CD4-positive, alpha-beta T cell (primary cell): ENCODE data around the gene LAPTM5. TPM values are rescaled to one million over a fixed set of nuclear protein-coding genes. Genes with fewer than 3 reads are reported as not detected.

ENCODE experiments used
- ATAC-seq: fragments of 200-7000 bp; cut with Tn5 transposase; one replicate; pipeline ENCODE4 v1.10.0; 2022; ENCODE audit warnings: mild to moderate bottlenecking; ENCODE audit not compliant: poor library complexity
- CTCF ChIA-PET: fragments of 350-600 bp; sonication (Branson Sonifier 250); formaldehyde crosslinking; loops from one replicate; lab custom pipeline; 2021; ENCODE audit warnings: antibody characterized with exemption, inconsistent platforms; lab: Charles Lee
- POLR2A ChIA-PET: fragments of 350-600 bp; sonication (Branson Sonifier 250); formaldehyde crosslinking; loops from one replicate; lab custom pipeline; 2021; ENCODE audit warnings: antibody characterized with exemption, inconsistent platforms; lab: Charles Lee
- DNase-seq, 14 experiments: peaks; one replicate each; pipeline ENCODE4 v3.0.0-alpha.2; 2013 to 2020; ENCODE audit warnings: mixed read lengths in 2 of 14
- H3K27ac ChIP-seq, 2 donors: one replicate each; pipeline versions ENCODE4 v1.5.1 to v1.7.0; 2013; ENCODE audit warnings: low read length in 2 of 2, low read depth in 1 of 2, mild to moderate bottlenecking in 1 of 2
- H3K27me3 ChIP-seq, 2 experiments: 1 replicate in 1 of 2; 2 replicates in 1 of 2; pipeline versions ENCODE4 v1.6.1 to v1.7.0; 2013; ENCODE audit warnings: low read length in 2 of 2, control low read depth in 1 of 2, mild to moderate bottlenecking in 1 of 2, moderate library complexity in 1 of 2; ENCODE audit not compliant: insufficient read depth in 2 of 2, control insufficient read depth in 1 of 2
- H3K36me3 ChIP-seq: one replicate; pipeline ENCODE4 v1.6.1; 2013; ENCODE audit warnings: low read length, control low read depth; ENCODE audit not compliant: insufficient read depth
- H3K4me1 ChIP-seq: one replicate; pipeline ENCODE4 v1.6.1; 2013; ENCODE audit warnings: low read length, control low read depth; ENCODE audit not compliant: insufficient read depth
- H3K4me3 ChIP-seq: one replicate; pipeline ENCODE4 v1.5.1; 2013; ENCODE audit warnings: mild to moderate bottlenecking, low read length, moderate library complexity
- H3K9me3 ChIP-seq, 2 experiments: 1 replicate in 1 of 2; 2 replicates in 1 of 2; pipeline versions ENCODE4 v1.6.1 to v1.7.0; 2013; ENCODE audit warnings: low read length in 2 of 2, mild to moderate bottlenecking in 2 of 2, control low read depth in 1 of 2, moderate library complexity in 1 of 2; ENCODE audit not compliant: control insufficient read depth in 1 of 2, insufficient read depth in 1 of 2
- H3K27ac Mint-ChIP-seq: one replicate; pipeline ENCODE4 v1.8.0; 2020; ENCODE audit warnings: mixed read lengths
- H3K27me3 Mint-ChIP-seq: one replicate; pipeline ENCODE4 v1.8.0; 2021; ENCODE audit warnings: mixed read lengths
- H3K36me3 Mint-ChIP-seq: one replicate; pipeline ENCODE4 v1.8.0; 2021; ENCODE audit warnings: low read depth, mixed read lengths
- H3K4me1 Mint-ChIP-seq: one replicate; pipeline ENCODE4 v1.8.0; 2021; ENCODE audit warnings: low read depth, mixed read lengths
- H3K4me3 Mint-ChIP-seq: one replicate; pipeline ENCODE4 v1.8.0; 2020; ENCODE audit warnings: mild to moderate bottlenecking, mixed read lengths
- H3K9me3 Mint-ChIP-seq: one replicate; pipeline ENCODE4 v1.8.0; 2020; ENCODE audit warnings: mixed read lengths
- intact Hi-C, 2 experiments: fragments of 100-400 bp; cut with DNase I in 1 of 2; cut with micrococcal nuclease in 1 of 2; formaldehyde crosslinking; loops; one replicate each; pipeline versions ENCODE4 v1.15.1 to v1.9.0; 2023 to 2025; cut with DNase I, micrococcal nuclease
- total RNA-seq, 174 experiments: library from RNA in 2 of 174; stranded (reverse) in 2 of 174; gene quantifications; one replicate each; pipeline ENCODE4 v1.2.3 and lab custom pipeline; 2021 to 2026
- TF ChIP-seq, protein P1 (sequence below): fragments of 200-600 bp; IDR thresholded peaks from one replicate; pipeline ENCODE4 v1.8.0; 2022; ENCODE audit warnings: antibody characterized with exemption, mild to moderate bottlenecking

LAPTM5 gene
- total RNA-seq, 2 experiments from 2014 or later: 625 to 642 TPM

DNA sequence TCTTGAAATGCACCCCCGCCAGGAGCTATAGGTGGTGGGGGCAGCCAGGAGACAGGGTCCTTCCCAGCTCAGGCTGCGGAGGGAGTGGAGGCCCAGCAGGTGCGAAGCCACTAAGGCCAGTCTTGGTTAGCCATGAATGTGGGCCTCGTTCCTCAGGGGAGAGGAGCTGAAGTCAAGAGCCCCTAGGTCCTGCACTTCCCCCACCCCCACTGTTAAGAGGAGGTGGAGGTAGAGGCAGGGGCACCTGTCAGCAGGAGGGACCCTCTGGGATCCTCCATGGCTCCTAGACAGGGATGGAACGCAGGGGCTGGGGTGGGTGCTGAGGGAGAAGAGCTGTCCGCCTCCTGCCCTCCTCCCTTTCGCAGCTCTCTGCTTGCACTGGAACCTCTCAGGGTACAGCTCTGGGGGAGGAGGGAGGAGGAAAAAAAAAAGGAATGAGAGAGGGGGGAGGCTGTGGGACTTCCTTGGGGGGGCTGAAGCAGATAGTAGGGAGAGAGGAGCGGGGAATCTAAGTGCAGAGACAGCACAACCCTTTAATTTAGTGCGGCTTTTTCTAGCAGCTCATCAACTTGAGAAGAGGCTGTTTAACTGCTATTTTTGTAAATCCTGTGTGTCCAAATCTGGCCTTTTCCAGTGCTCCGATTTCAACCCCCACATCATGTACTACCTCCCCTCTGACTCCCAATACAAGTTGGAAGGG is 71.2 kb downstream of the LAPTM5 start:
- TF ChIP-seq, protein P1, sequence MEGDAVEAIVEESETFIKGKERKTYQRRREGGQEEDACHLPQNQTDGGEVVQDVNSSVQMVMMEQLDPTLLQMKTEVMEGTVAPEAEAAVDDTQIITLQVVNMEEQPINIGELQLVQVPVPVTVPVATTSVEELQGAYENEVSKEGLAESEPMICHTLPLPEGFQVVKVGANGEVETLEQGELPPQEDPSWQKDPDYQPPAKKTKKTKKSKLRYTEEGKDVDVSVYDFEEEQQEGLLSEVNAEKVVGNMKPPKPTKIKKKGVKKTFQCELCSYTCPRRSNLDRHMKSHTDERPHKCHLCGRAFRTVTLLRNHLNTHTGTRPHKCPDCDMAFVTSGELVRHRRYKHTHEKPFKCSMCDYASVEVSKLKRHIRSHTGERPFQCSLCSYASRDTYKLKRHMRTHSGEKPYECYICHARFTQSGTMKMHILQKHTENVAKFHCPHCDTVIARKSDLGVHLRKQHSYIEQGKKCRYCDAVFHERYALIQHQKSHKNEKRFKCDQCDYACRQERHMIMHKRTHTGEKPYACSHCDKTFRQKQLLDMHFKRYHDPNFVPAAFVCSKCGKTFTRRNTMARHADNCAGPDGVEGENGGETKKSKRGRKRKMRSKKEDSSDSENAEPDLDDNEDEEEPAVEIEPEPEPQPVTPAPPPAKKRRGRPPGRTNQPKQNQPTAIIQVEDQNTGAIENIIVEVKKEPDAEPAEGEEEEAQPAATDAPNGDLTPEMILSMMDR: no peak
- DNase-seq: no peak
- Histone ChIP-seq H3K4me3 (no peak overlapping the region), H3K36me3 (no peaks in the 10 kb centered on the region), H3K27ac (no peak overlapping the region), H3K4me1 (peaks cover 15% of the 10 kb centered on the region), H3K9me3 (no peaks in the 10 kb centered on the region), H3K27me3 (peaks cover 24 to 46% of the 10 kb centered on the region in 2 experiments)
- ChIA-PET POLR2A (no interaction called here), CTCF (interaction anchor here (1.2 kb wide), 1 partner anchor 21 kb away, joined by 3 read pairs; no protein-coding TSS in a partner anchor)
- no peaks in the 10 kb centered on the region for H3K36me3 Mint-ChIP-seq
- H3K27me3 Mint-ChIP-seq: peaks cover 61% of the 10 kb centered on the region
- H3K27ac Mint-ChIP-seq: no peak overlapping the region
- ATAC-seq: no peak
- intact Hi-C loops: no loop called here
- peak overlapping the region; percentile 39 for H3K4me3 Mint-ChIP-seq
- no peaks in the 10 kb centered on the region for H3K4me1 Mint-ChIP-seq
- no peaks in the 10 kb centered on the region for H3K9me3 Mint-ChIP-seq

DNA sequence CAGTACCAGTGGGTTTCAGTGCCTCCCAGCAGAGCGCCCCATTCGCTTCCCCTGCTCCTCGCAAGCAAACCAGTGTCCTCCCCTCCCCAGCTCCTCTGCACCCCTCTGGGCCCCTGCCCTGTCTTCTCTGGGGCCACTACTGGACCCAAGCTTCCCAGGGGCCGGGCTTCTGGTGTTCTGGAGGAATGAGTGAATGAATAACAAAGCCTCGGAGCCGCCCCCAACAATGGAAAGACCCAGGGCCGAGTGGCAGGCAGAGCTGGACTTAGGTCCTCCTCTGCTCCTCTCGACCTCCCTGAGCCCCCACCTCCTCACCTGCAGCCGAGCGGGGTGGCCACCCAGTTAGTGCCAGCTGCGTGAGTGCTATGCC is 71.8 kb downstream of the LAPTM5 start:
- Mint-ChIP-seq H3K4me1 (no peaks in the 10 kb centered on the region), H3K9me3 (no peaks in the 10 kb centered on the region), H3K36me3 (no peaks in the 10 kb centered on the region), H3K4me3 (peak overlapping the region; percentile 39), H3K27ac (no peak overlapping the region), H3K27me3 (peaks cover 61% of the 10 kb centered on the region)
- Histone ChIP-seq H3K27ac (no peak overlapping the region), H3K27me3 (peaks cover 24 to 46% of the 10 kb centered on the region in 2 experiments), H3K4me1 (peaks cover 15% of the 10 kb centered on the region), H3K9me3 (no peaks in the 10 kb centered on the region), H3K36me3 (no peaks in the 10 kb centered on the region), H3K4me3 (no peak overlapping the region)
- intact Hi-C loops: no loop called here
- POLR2A ChIA-PET: interaction anchor here (1.0 kb wide), 1 partner anchor 33 kb away, joined by 4 read pairs; no protein-coding TSS in a partner anchor
- TF ChIP-seq, protein P1: no peak
- CTCF ChIA-PET: interaction anchor here (0.6 to 1.2 kb wide), 2 partner anchors 22 to 1686 kb away, joined by 3 read pairs; no protein-coding TSS in a partner anchor
- no peak for DNase-seq
- ATAC-seq: no peak

DNA sequence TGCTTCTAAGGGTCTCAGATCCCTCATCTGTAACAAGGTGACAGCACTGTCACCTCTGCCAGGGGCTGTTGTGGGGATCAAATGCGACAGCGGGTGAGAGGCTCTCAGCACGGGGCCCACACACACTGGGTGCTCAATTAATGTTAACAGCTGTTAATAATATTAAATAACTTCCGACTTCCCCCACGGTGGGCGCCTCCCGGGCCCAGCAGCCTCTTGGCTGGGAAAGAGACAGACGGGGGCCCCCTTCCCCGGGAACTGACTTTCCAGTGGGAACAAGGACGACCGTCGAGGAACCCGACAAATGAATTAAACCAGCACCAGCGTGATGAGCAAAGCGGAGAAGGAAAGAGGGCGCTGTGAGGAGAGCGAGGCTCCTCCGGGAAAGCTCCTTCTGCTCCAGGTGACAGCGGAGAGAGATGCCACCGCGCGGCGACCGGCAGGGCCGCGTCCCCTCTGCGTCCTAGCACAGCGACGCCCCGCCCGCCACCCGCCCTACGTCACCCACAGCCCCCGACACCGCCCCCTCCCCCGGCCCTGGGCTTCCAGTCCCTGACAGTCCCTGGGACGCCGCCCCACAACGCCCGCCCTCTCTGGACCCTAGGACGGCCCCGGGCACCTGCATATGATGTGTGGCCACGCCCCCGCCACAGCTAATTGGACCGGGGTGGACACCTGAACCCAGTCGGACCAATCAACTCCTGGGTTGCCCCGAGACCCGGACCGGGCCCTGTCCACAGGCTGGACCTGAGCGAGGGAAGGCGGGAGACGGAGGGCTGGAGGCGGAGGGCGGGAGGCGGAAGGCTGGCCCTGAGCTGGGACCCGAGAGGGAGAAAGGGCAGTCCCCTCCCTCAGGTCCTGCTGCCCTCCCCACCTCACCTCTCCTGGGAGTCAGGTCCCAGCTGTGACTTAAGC is 72.4 kb downstream of the LAPTM5 start:
- peaks cover 24 to 46% of the 10 kb centered on the region in 2 experiments for H3K27me3 ChIP-seq
- H3K27ac Mint-ChIP-seq: no peak overlapping the region
- CTCF ChIA-PET: interaction anchor here (0.6 kb wide), 1 partner anchor 1687 kb away, joined by 3 read pairs; no protein-coding TSS in a partner anchor
- no peaks in the 10 kb centered on the region for H3K9me3 Mint-ChIP-seq
- peak overlapping the region; percentile 42 for H3K4me3 Mint-ChIP-seq
- TF ChIP-seq, protein P1: no peak
- intact Hi-C loops: no loop called here
- peaks cover 15% of the 10 kb centered on the region for H3K4me1 ChIP-seq
- no peaks in the 10 kb centered on the region for H3K36me3 Mint-ChIP-seq
- no peak overlapping the region for H3K27ac ChIP-seq
- H3K4me3 ChIP-seq: peak overlapping the region; percentile 19
- H3K27me3 Mint-ChIP-seq: peaks cover 61% of the 10 kb centered on the region
- ATAC-seq (peak; percentile 57), DNase-seq (peak in 8 of 14 experiments; percentile 1 to 51 (median 26))
- H3K36me3 ChIP-seq: no peaks in the 10 kb centered on the region
- peaks cover 0 to 6% of the 10 kb centered on the region in 2 experiments for H3K9me3 ChIP-seq
- no peaks in the 10 kb centered on the region for H3K4me1 Mint-ChIP-seq
- POLR2A ChIA-PET: interaction anchor here (1.0 kb wide), 1 partner anchor 34 kb away, joined by 4 read pairs; no protein-coding TSS in a partner anchor
